Activated CD8-positive, alpha-beta T cell treated with anti-CD3 and anti-CD28 coated beads, Interleukin-2, amount 10 ng/mL, durations not matched to agents 7 days and 5 days (primary cell): ENCODE measurements around the gene YPEL3. TPM values are rescaled to one million over a fixed set of nuclear protein-coding genes. Genes with fewer than 3 reads are reported as not detected.

Experiments
- ATAC-seq: fragments of 150-1000 bp; cut with Tn5 transposase; one replicate; pipeline ENCODE4 v1.10.0; 2021; ENCODE audit warnings: moderate library complexity
- CTCF ChIA-PET: fragments of 350-600 bp; sonication (Branson Sonifier 250); formaldehyde crosslinking; loops from one replicate; lab custom pipeline; 2021; ENCODE audit warnings: antibody characterized with exemption; lab: Charles Lee
- POLR2A ChIA-PET: fragments of 350-600 bp; sonication (Branson Sonifier 250); formaldehyde crosslinking; loops from one replicate; lab custom pipeline; 2021; ENCODE audit warnings: antibody characterized with exemption; lab: Charles Lee
- DNase-seq: peaks from one replicate; pipeline ENCODE4 v3.0.0-alpha.2; 2020
- H3K27ac Mint-ChIP-seq: one replicate; pipeline ENCODE4 v1.8.0; 2021; ENCODE audit warnings: mild to moderate bottlenecking, mixed read lengths
- H3K27me3 Mint-ChIP-seq: one replicate; pipeline ENCODE4 v1.8.0; 2021; ENCODE audit warnings: low read depth, mixed read lengths
- H3K36me3 Mint-ChIP-seq: one replicate; pipeline ENCODE4 v1.8.0; 2021; ENCODE audit warnings: low read depth, mixed read lengths
- H3K4me1 Mint-ChIP-seq: one replicate; pipeline ENCODE4 v1.8.0; 2021; ENCODE audit warnings: low read depth, mixed read lengths
- H3K4me3 Mint-ChIP-seq: one replicate; pipeline ENCODE4 v1.8.0; 2021; ENCODE audit warnings: mild to moderate bottlenecking, mixed read lengths
- H3K9me3 Mint-ChIP-seq: one replicate; pipeline ENCODE4 v1.8.0; 2022; ENCODE audit warnings: mixed read lengths; ENCODE audit not compliant: insufficient read depth
- total RNA-seq, 2 experiments: library from RNA; stranded (reverse); gene quantifications; one replicate each; pipeline ENCODE4 v1.2.3, GENCODE V29; 2021

The YPEL3 gene
- total RNA-seq, 2 experiments from 2014 or later: 29.4 to 34.5 TPM

DNA sequence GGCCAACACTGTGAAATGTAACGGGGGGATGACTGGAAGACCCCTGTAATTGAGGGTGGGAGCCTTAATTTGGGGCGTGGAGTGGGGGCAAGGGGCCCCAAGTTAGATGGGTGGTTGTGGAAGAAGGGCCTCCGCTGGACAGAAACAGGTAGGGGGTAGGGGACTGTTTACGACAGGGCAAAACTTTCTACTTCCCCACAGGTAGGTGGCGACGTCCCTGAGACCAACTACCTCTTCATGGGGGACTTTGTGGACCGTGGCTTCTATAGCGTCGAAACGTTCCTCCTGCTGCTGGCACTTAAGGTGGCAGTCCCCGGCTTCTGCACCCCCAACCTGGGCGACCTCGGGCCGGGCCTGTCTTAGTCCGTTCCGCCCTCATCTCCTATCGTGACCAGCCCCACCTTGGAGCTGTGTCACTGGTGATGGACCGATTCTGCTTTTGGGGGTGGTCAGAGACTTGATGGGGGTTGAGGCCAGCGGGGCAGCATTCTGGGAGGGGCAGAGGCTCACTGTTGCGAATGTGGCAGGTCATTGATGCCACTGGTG, 13.4 kb downstream of the YPEL3 start:
- Mint-ChIP-seq H3K4me3 (no peak overlapping the region), H3K9me3 (no peaks in the 10 kb centered on the region), H3K4me1 (peaks cover 28% of the 10 kb centered on the region), H3K36me3 (peaks cover 66% of the 10 kb centered on the region), H3K27ac (peak overlapping the region; percentile 31), H3K27me3 (no peaks in the 10 kb centered on the region)
- DNase-seq (no peak), ATAC-seq (no peak)
- CTCF ChIA-PET: interaction anchor here (1.4 kb wide), 1 partner anchor 9 kb away, joined by 8 read pairs; the partner anchor contains the start of gene TBX6
- POLR2A ChIA-PET: no interaction called here

DNA sequence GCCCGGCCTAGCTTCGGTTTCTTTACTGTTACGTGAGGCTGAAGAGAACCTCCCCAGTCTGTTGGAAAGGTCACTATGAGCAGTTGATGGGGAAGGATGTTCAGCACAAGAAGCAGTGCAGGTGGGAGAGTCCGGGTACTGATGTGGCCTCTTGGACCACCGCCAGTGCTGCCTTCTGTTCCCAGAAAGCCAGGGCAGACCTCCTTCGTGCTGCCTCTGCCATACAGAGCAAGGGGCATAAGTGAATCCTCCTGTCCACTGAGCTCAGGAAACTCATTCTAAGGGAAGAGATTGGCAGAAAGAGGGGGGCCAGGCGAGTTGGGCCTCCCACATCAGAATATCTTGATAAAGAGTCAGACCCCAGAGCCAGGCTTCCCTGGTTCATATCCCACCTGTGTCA, 16.5 kb downstream of the YPEL3 start:
- no peaks in the 10 kb centered on the region for H3K27me3 Mint-ChIP-seq
- H3K4me1 Mint-ChIP-seq: peaks cover 46% of the 10 kb centered on the region
- POLR2A ChIA-PET: interaction anchor here (0.6 to 3.0 kb wide), 2 partner anchors 14 to 330 kb away, joined by 3 to 9 read pairs; partner anchors contain the start of gene ALDOA
- no peak overlapping the region for H3K4me3 Mint-ChIP-seq
- peaks cover 70% of the 10 kb centered on the region for H3K36me3 Mint-ChIP-seq
- no peak overlapping the region for H3K27ac Mint-ChIP-seq
- no peak for ATAC-seq
- H3K9me3 Mint-ChIP-seq: no peaks in the 10 kb centered on the region
- CTCF ChIA-PET: interaction anchor here (1.8 to 2.7 kb wide), 2 partner anchors 12 to 24 kb away, joined by 5 to 18 read pairs; partner anchors contain the start of gene TBX6
- no peak for DNase-seq

- no peak for DNase-seq
- ChIA-PET POLR2A (interaction anchor here (2.5 to 3.0 kb wide), 2 partner anchors 12 to 13 kb away, joined by 9 to 34 read pairs; partner anchors contain the start of genes ALDOA and TBX6), CTCF (interaction anchor here (2.7 kb wide), 1 partner anchor 13 kb away, joined by 18 read pairs; the partner anchor contains the start of gene TBX6)
- no peak for ATAC-seq
- H3K36me3 Mint-ChIP-seq: peaks cover 66% of the 10 kb centered on the region
- peaks cover 43% of the 10 kb centered on the region for H3K4me1 Mint-ChIP-seq
- no peaks in the 10 kb centered on the region for H3K27me3 Mint-ChIP-seq
- H3K27ac Mint-ChIP-seq: no peak overlapping the region
- H3K9me3 Mint-ChIP-seq: no peaks in the 10 kb centered on the region
- H3K4me3 Mint-ChIP-seq: no peak overlapping the region
These were observed 17.3 kb downstream of the YPEL3 start for GRCh38 chr16:30078744-30079143.

DNA sequence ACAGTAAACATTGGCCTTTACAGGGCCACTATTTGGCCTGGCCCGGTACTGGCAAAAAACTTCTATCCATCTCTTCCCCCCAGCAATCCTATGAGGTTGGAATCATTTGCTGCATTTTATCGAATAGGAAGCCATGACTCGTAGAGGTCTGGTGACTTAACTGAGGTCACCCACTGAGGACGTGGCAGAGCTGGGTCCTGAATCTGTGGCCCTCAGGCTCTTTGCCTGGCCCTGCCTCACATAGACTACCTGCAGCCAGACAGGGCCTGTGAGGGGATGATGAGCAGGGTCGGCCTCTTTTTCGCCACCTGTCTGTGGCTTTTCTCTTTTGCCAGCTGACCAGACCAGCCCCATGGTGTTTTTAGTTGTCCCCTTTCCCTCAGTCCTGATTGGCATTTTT, 18.4 kb downstream of the YPEL3 start:
- H3K4me1 Mint-ChIP-seq: peaks cover 43% of the 10 kb centered on the region
- H3K27ac Mint-ChIP-seq: peak overlapping the region; percentile 98
- CTCF ChIA-PET: interaction anchor here (2.3 to 4.7 kb wide), 2 partner anchors 11 to 14 kb away, joined by 5 to 62 read pairs; partner anchors contain the start of gene TBX6
- H3K27me3 Mint-ChIP-seq: no peaks in the 10 kb centered on the region
- no peaks in the 10 kb centered on the region for H3K9me3 Mint-ChIP-seq
- DNase-seq (no peak), ATAC-seq (no peak)
- H3K4me3 Mint-ChIP-seq: peak overlapping the region; percentile 93
- peaks cover 60% of the 10 kb centered on the region for H3K36me3 Mint-ChIP-seq
- POLR2A ChIA-PET: interaction anchor here (1.5 to 4.4 kb wide), 5 partner anchors 11 to 108 kb away, joined by 8 to 41 read pairs (median 10); partner anchors contain the start of genes ALDOA, CORO1A and TBX6

DNA sequence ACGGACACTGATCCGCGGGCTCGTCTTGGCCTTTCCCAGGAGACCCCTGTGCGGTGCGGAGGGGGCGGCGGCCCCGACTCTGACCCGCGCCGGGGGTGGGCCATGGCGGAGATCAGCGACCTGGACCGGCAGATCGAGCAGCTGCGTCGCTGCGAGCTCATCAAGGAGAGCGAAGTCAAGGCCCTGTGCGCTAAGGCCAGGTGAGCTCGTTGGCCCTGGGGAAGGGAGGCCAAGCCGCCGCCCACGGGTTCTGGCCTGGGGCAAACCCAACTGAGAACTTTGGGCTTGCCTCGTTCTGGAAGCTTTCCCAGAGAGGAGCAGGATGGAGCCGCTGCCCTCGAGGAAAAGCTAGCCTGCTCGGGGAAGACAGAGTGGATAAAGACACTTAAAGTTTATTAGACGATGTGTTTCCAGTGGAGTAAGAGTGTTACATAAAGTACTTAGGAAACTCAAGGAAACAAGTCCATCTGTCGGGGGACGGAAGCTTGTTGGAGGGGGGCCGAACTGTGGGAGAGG, 19.7 kb downstream of the YPEL3 start:
- ChIA-PET POLR2A (interaction anchor here (0.6 to 4.4 kb wide), 8 partner anchors 10 to 109 kb away, joined by 3 to 41 read pairs (median 6); partner anchors contain the start of genes ALDOA, CORO1A and TBX6), CTCF (interaction anchor here (1.0 to 4.7 kb wide), 6 partner anchors 10 to 333 kb away, joined by 3 to 62 read pairs (median 6); partner anchors contain the start of genes ALDOA and TBX6)
- peak overlapping the region; percentile 98 for H3K27ac Mint-ChIP-seq
- H3K4me3 Mint-ChIP-seq: peak overlapping the region; percentile 93
- H3K4me1 Mint-ChIP-seq: peaks cover 42% of the 10 kb centered on the region
- peak; percentile 46 for ATAC-seq
- H3K9me3 Mint-ChIP-seq: no peaks in the 10 kb centered on the region
- H3K27me3 Mint-ChIP-seq: no peaks in the 10 kb centered on the region
- peaks cover 63% of the 10 kb centered on the region for H3K36me3 Mint-ChIP-seq
- no peak for DNase-seq

GRCh38 chr16:30075503-30076275, 20.3 kb downstream of the YPEL3 start, which contains the start of gene PPP4C:
Gene PPP4C (plus strand): TSS chr16:30075994. CDS start chr16:30076378, 384 bp downstream.
- H3K27ac Mint-ChIP-seq: peak within 1 kb of the TSS; percentile 98
- H3K9me3 Mint-ChIP-seq: no peaks in the 10 kb centered on the region
- DNase-seq (peak; percentile 95), ATAC-seq (peak; percentile 85)
- H3K27me3 Mint-ChIP-seq: no peaks in the 10 kb centered on the region
- ChIA-PET POLR2A (interaction anchor here (0.6 to 4.4 kb wide), 9 partner anchors 9 to 110 kb away, joined by 3 to 41 read pairs (median 5); partner anchors contain the start of genes ALDOA, CORO1A and TBX6), CTCF (interaction anchor here (1.0 to 4.7 kb wide), 6 partner anchors 9 to 334 kb away, joined by 3 to 62 read pairs (median 6); partner anchors contain the start of genes ALDOA and TBX6)
- peaks cover 63% of the 10 kb centered on the region for H3K36me3 Mint-ChIP-seq
- H3K4me1 Mint-ChIP-seq: peaks cover 42% of the 10 kb centered on the region
- peak within 1 kb of the TSS; percentile 93 for H3K4me3 Mint-ChIP-seq

DNA sequence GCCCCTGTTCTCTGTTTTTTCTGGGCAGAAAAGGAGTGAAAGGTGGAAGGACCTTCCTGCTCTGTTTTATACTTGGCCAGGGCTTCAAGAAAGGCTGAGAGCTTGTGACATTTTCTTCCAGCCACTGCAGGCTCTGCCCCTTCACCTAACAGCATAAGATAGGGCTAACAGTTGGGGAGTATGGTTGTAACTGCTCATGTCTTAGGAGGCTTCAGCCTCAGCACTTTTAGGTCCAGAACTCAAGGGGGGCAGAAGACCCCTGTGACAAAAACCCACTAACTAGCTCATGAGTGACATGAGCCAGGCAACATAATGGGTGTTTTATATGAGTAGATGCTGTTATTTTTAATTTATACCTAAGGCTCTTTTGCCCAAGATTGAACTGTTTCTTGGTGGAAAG, 25.5 kb downstream of the YPEL3 start:
- DNase-seq: no peak
- ATAC-seq: no peak
- POLR2A ChIA-PET: interaction anchor here (1.2 kb wide), 1 partner anchor 115 kb away, joined by 3 read pairs; no protein-coding TSS in a partner anchor
- CTCF ChIA-PET: interaction anchor here (2.8 kb wide), 1 partner anchor 21 kb away, joined by 12 read pairs; the partner anchor contains the start of gene TBX6
- H3K4me1 Mint-ChIP-seq: peaks cover 46% of the 10 kb centered on the region
- H3K36me3 Mint-ChIP-seq: peaks cover 71% of the 10 kb centered on the region
- H3K27me3 Mint-ChIP-seq: no peaks in the 10 kb centered on the region
- no peak overlapping the region for H3K4me3 Mint-ChIP-seq
- H3K9me3 Mint-ChIP-seq: no peaks in the 10 kb centered on the region
- H3K27ac Mint-ChIP-seq: peak overlapping the region; percentile 67

DNA sequence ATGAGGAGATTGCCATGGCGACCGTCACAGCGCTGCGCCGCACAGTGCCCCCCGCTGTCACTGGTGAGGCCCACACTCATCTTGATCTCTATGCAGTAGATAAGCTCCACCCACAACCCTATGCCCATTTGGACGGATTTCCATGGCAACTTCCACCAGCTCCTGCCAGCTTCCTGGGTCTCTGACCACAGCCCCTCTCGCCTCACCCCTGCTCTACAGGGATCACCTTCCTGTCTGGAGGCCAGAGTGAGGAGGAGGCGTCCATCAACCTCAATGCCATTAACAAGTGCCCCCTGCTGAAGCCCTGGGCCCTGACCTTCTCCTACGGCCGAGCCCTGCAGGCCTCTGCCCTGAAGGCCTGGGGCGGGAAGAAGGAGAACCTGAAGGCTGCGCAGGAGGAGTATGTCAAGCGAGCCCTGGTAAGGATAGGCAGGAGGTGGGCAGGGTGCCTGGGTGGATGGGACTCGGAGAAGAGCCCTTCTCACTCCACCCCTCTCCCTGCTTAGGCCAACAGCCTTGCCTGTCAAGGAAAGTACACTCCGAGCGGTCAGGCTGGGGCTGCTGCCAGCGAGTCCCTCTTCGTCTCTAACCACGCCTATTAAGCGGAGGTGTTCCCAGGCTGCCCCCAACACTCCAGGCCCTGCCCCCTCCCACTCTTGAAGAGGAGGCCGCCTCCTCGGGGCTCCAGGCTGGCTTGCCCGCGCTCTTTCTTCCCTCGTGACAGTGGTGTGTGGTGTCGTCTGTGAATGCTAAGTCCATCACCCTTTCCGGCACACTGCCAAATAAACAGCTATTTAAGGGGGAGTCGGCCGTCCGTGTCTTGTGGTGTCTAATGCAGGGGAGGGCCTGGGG, 26.2 kb downstream of the YPEL3 start:
- ATAC-seq: no peak
- ChIA-PET POLR2A (interaction anchor here (1.2 to 5.6 kb wide), 2 partner anchors 22 to 116 kb away, joined by 3 to 60 read pairs; partner anchors contain the start of genes TBX6 and YPEL3), CTCF (interaction anchor here (2.8 kb wide), 1 partner anchor 22 kb away, joined by 12 read pairs; the partner anchor contains the start of gene TBX6)
- Mint-ChIP-seq H3K9me3 (no peaks in the 10 kb centered on the region), H3K4me1 (peaks cover 42% of the 10 kb centered on the region), H3K36me3 (peaks cover 76% of the 10 kb centered on the region), H3K4me3 (peak overlapping the region; percentile 8), H3K27ac (peak overlapping the region; percentile 67), H3K27me3 (no peaks in the 10 kb centered on the region)
- no peak for DNase-seq

- ATAC-seq (no peak), DNase-seq (peak; percentile 73)
- H3K27me3 Mint-ChIP-seq: no peaks in the 10 kb centered on the region
- CTCF ChIA-PET: interaction anchor here (5.0 to 6.7 kb wide), 2 partner anchors 15 to 22 kb away, joined by 64 to 82 read pairs; partner anchors contain the start of gene TBX6
- peaks cover 40% of the 10 kb centered on the region for H3K4me1 Mint-ChIP-seq
- peak overlapping the region; percentile 82 for H3K27ac Mint-ChIP-seq
- POLR2A ChIA-PET: interaction anchor here (1.3 to 5.6 kb wide), 3 partner anchors 12 to 116 kb away, joined by 3 to 60 read pairs (median 34); partner anchors contain the start of genes CORO1A, TBX6 and YPEL3
- H3K4me3 Mint-ChIP-seq: peak overlapping the region; percentile 59
- no peaks in the 10 kb centered on the region for H3K9me3 Mint-ChIP-seq
- peaks cover 83% of the 10 kb centered on the region for H3K36me3 Mint-ChIP-seq
These were observed 27.0 kb downstream of the YPEL3 start for GRCh38 chr16:30068750-30069610.
